K562 (cell line): Measurements from ENCODE around the gene PTPRF.

Experiments used
- BCLAF1 ChIP-seq, 2 experiments: fragments of 450-650 bp in 1 of 2; IDR thresholded peaks; 2 replicates each; pipeline ENCODE4 v1.6.1; 2011 to 2017; ENCODE audit warnings: low read depth in 2 of 2, antibody characterized with exemption in 1 of 2, borderline replicate concordance in 1 of 2, low read length in 1 of 2, mild to moderate bottlenecking in 1 of 2, mixed read lengths in 1 of 2; ENCODE audit not compliant: control insufficient read depth in 1 of 2
- CTCF ChIP-seq, 3 experiments: IDR thresholded peaks in 2 of 3; conservative IDR thresholded peaks in 1 of 3; 2 replicates each; pipeline ENCODE4 v1.5.1; 2011 to 2012; ENCODE audit warnings: low read length in 3 of 3, mild to moderate bottlenecking in 3 of 3, control low read depth in 2 of 3, improper control_type of control experiment in 1 of 3, inconsistent platforms in 1 of 3, low read depth in 1 of 3, mixed read lengths in 1 of 3, moderate library complexity in 1 of 3; ENCODE audit not compliant: insufficient read depth in 2 of 3
- HNRNPK ChIP-seq: fragments of 200-400 bp; formaldehyde crosslinking; IDR thresholded peaks from one replicate; pipeline ENCODE4 v1.6.1; 2018; ENCODE audit warnings: mild to moderate bottlenecking, low read depth, low read length; ENCODE audit not compliant: poor library complexity, severe bottlenecking
- HOMEZ ChIP-seq: fragments of 250-450 bp; sonication (Bioruptor Pico); IDR thresholded peaks from 2 replicates; pipeline ENCODE4 v1.4.0; 2020; ENCODE audit warnings: mild to moderate bottlenecking, moderate library complexity
- NRF1 ChIP-seq, 2 experiments: fragments of 450-650 bp; IDR thresholded peaks in 1 of 2; conservative IDR thresholded peaks in 1 of 2; 2 replicates each; pipeline ENCODE4 v1.6.1; 2014; ENCODE audit warnings: mild to moderate bottlenecking in 2 of 2
- TFAM ChIP-seq: fragments of 250-450 bp; sonication (Bioruptor Pico); conservative IDR thresholded peaks from 2 replicates; pipeline ENCODE4 v1.5.0; 2021; ENCODE audit warnings: mild to moderate bottlenecking, moderate library complexity

- TF ChIP-seq BCLAF1 (IDR thresholded peaks at IDR 0.05; ENCODE audit: borderline replicate concordance in 1 of 2, control insufficient read depth in 1 of 2, low read depth in 2 of 2, low read length in 1 of 2), result no peak
- TF ChIP-seq TFAM (CRISPR knock-in tag), result no peak
- no peak for TF ChIP-seq CTCF (IDR thresholded peaks at IDR 0.05 in 2 of 3, conservative IDR thresholded peaks at IDR 0.05 in 1 of 3; ENCODE audit: insufficient read depth in 2 of 3, low read depth in 1 of 3, low read length in 3 of 3)
- no peak for TF ChIP-seq HNRNPK
- TF ChIP-seq NRF1 (conservative IDR thresholded peaks at IDR 0.05 in 1 of 2, IDR thresholded peaks at IDR 0.05 in 1 of 2), result no peak
- no peak for TF ChIP-seq HOMEZ (CRISPR knock-in tag)
These were observed 78.1 kb downstream of the PTPRF start for GRCh38 chr1:43608827-43609226.
